ENCODE data around the gene ZNF668. TPM values are rescaled to one million over a fixed set of nuclear protein-coding genes. Genes with fewer than 3 reads are reported as not detected.
A peak's percentile ranks its signal among the peaks of the same experiment; 100 is the strongest.
"Not testable (repeated sequence)": the region's sequence is repeated elsewhere in the genome, so short reads cannot be mapped to it uniquely, and the experiment has no call there.

The ZNF668 gene
- total RNA-seq, 3 donors from 2014 or later (not counting 1 experiment from before 2014, with no cell fraction given): 11.0 to 27.4 (median 22.6) TPM

DNA sequence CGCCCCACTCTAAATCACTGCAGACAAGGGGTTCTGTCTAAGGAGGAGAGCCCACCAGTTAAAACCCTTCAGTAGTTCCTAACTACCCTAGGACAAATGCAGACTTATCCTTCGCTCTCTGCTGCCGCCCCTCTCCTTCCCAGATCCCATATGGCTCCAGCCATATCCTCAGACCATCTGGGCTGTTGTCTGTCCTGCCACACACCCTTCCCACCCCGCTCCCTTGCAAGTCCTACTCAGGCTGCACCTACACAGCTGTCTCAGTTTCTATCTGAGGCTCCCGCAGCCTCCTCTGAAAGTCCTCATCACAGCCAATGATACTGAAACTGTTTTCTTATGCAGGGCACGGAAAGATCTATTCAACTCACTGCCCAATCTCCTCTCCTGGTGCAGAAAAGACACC, 33.4 kb upstream of the ZNF668 start:
- peaks cover 23% of the 10 kb centered on the region for H3K36me3 ChIP-seq (ENCODE audit: control insufficient read depth, insufficient read depth, low read length)
- Mint-ChIP-seq H3K36me3 (no peaks in the 10 kb centered on the region), H3K9me3 (no peaks in the 10 kb centered on the region), H3K27ac (peak overlapping the region; percentile 64 to 76), H3K4me1 (peaks cover 19 to 25% of the 10 kb centered on the region in 2 donors), H3K27me3 (ENCODE audit: low read depth in 2 of 2) (no peaks in the 10 kb centered on the region), H3K4me3 (peak overlapping the region; percentile 89)
- DNase-seq: no peak
- intact Hi-C loops (cut with micrococcal nuclease): loop anchor here (5.0 kb wide), 1 partner anchor 35 kb away; no protein-coding TSS in a partner anchor
- TF ChIP-seq, protein P1, sequence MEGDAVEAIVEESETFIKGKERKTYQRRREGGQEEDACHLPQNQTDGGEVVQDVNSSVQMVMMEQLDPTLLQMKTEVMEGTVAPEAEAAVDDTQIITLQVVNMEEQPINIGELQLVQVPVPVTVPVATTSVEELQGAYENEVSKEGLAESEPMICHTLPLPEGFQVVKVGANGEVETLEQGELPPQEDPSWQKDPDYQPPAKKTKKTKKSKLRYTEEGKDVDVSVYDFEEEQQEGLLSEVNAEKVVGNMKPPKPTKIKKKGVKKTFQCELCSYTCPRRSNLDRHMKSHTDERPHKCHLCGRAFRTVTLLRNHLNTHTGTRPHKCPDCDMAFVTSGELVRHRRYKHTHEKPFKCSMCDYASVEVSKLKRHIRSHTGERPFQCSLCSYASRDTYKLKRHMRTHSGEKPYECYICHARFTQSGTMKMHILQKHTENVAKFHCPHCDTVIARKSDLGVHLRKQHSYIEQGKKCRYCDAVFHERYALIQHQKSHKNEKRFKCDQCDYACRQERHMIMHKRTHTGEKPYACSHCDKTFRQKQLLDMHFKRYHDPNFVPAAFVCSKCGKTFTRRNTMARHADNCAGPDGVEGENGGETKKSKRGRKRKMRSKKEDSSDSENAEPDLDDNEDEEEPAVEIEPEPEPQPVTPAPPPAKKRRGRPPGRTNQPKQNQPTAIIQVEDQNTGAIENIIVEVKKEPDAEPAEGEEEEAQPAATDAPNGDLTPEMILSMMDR (IDR thresholded peaks at IDR 0.05): no peak
- peaks cover 21% of the 10 kb centered on the region for H3K4me1 ChIP-seq (ENCODE audit: control insufficient read depth, insufficient read depth, low read length)
- no peak overlapping the region for H3K27ac ChIP-seq (ENCODE audit: low read length)
- no peak for ATAC-seq
- H3K4me3 ChIP-seq (ENCODE audit: low read length): no peak overlapping the region
- 83% methylated on average over 6 of the region's 6 CpGs for WGBS (ENCODE audit: insufficient coverage)
- no peaks in the 10 kb centered on the region for H3K27me3 ChIP-seq (ENCODE audit: control insufficient read depth, insufficient read depth, low read length)
- H3K9me3 ChIP-seq (ENCODE audit: control insufficient read depth, insufficient read depth, low read length): no peaks in the 10 kb centered on the region

- peaks cover 19 to 25% of the 10 kb centered on the region in 2 donors for H3K4me1 Mint-ChIP-seq
- peaks cover 19% of the 10 kb centered on the region for H3K36me3 ChIP-seq (ENCODE audit: control insufficient read depth, insufficient read depth, low read length)
- H3K27me3 ChIP-seq (ENCODE audit: control insufficient read depth, insufficient read depth, low read length): no peaks in the 10 kb centered on the region
- no peak for ATAC-seq
- 95% methylated on average over 25 of the region's 28 CpGs for WGBS (ENCODE audit: insufficient coverage)
- H3K4me3 Mint-ChIP-seq: no peak overlapping the region
- TF ChIP-seq, protein P1 (IDR thresholded peaks at IDR 0.05): no peak
- H3K4me1 ChIP-seq (ENCODE audit: control insufficient read depth, insufficient read depth, low read length): peaks cover 21% of the 10 kb centered on the region
- no peak overlapping the region for H3K4me3 ChIP-seq (ENCODE audit: low read length)
- no peaks in the 10 kb centered on the region for H3K9me3 ChIP-seq (ENCODE audit: control insufficient read depth, insufficient read depth, low read length)
- H3K27ac ChIP-seq (ENCODE audit: low read length): no peak overlapping the region
- no peaks in the 10 kb centered on the region for H3K36me3 Mint-ChIP-seq
- H3K27me3 Mint-ChIP-seq (ENCODE audit: low read depth in 2 of 2): no peaks in the 10 kb centered on the region
- H3K27ac Mint-ChIP-seq: peak overlapping the region in 1 of 2 donors; percentile 64
- intact Hi-C loops (cut with micrococcal nuclease): loop anchor here (5.0 kb wide), 1 partner anchor 36 kb away; no protein-coding TSS in a partner anchor
- H3K9me3 Mint-ChIP-seq: no peaks in the 10 kb centered on the region
- no peak for DNase-seq
These were observed 32.7 kb upstream of the ZNF668 start for GRCh38 chr16:31106509-31107464.

GRCh38 chr16:31105677-31106213, 31.7 kb upstream of the ZNF668 start:
- peaks cover 21% of the 10 kb centered on the region for H3K4me1 ChIP-seq (ENCODE audit: control insufficient read depth, insufficient read depth, low read length)
- Mint-ChIP-seq H3K36me3 (no peaks in the 10 kb centered on the region), H3K4me3 (peak overlapping the region; percentile 65), H3K9me3 (no peaks in the 10 kb centered on the region), H3K27me3 (ENCODE audit: low read depth in 2 of 2) (no peaks in the 10 kb centered on the region), H3K4me1 (peaks cover 19 to 25% of the 10 kb centered on the region in 2 donors), H3K27ac (peak overlapping the region; percentile 46 to 60)
- H3K4me3 ChIP-seq (ENCODE audit: low read length): no peak overlapping the region
- H3K36me3 ChIP-seq (ENCODE audit: control insufficient read depth, insufficient read depth, low read length): peaks cover 10% of the 10 kb centered on the region
- DNase-seq (peak; percentile 82 to 83), ATAC-seq (peak; percentile 92 to 95 (median 94))
- intact Hi-C loops (cut with micrococcal nuclease): loop anchor here (5.0 kb wide), 1 partner anchor 37 kb away; no protein-coding TSS in a partner anchor
- H3K27me3 ChIP-seq (ENCODE audit: control insufficient read depth, insufficient read depth, low read length): no peaks in the 10 kb centered on the region
- H3K9me3 ChIP-seq (ENCODE audit: control insufficient read depth, insufficient read depth, low read length): no peaks in the 10 kb centered on the region
- WGBS (ENCODE audit: insufficient coverage): 8% methylated on average over 30 of the region's 33 CpGs
- no peak overlapping the region for H3K27ac ChIP-seq (ENCODE audit: low read length)
- TF ChIP-seq, protein P1 (IDR thresholded peaks at IDR 0.05): peak; percentile 74

DNA sequence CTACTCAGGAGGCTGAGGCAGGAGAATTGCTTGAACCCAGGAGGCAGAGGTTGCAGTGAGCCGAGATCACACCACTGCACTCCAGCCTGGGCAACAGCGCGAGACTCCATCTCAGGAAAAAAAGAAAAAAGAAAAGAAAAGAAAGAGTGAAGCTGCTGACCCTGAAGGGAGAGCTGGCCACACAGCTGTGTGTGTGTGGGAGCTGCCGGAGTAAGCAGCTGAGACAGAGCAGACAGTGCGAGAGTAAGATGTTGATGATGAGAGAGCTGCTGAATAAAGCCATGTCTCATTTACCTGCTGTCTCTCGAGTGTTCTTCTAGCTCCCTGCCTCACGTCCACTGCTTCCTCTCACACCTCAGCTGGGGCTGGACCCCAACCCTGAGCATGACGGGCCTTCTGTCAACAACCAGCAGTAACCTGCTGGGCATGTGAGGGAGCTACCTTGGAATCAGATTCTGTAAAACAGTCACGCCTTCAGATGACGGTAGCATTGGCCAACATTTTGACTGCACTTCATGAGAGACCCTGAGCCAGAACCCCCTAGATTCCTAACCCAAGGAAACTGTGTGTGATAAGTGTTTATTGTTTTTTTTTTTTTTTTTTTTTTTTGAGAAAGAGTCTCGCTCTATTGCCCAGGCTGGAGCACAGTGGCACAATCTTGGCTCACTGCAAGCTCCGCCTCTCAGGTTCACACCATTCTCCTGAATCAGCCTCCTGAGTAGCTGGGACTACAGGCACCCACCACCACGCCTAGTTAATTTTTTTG, 27.0 kb upstream of the ZNF668 start:
- H3K9me3 ChIP-seq (ENCODE audit: control insufficient read depth, insufficient read depth, low read length); H3K4me3 Mint-ChIP-seq; ATAC-seq; H3K27me3 Mint-ChIP-seq (ENCODE audit: low read depth in 2 of 2); H3K27ac ChIP-seq (ENCODE audit: low read length); DNase-seq; H3K4me3 ChIP-seq (ENCODE audit: low read length); H3K36me3 ChIP-seq (ENCODE audit: control insufficient read depth, insufficient read depth, low read length); H3K9me3 Mint-ChIP-seq; H3K4me1 Mint-ChIP-seq; H3K36me3 Mint-ChIP-seq; intact Hi-C loops (cut with micrococcal nuclease); H3K27me3 ChIP-seq (ENCODE audit: control insufficient read depth, insufficient read depth, low read length); H3K27ac Mint-ChIP-seq; H3K4me1 ChIP-seq (ENCODE audit: control insufficient read depth, insufficient read depth, low read length): not testable (repeated sequence)
- 88% methylated on average over 12 of the region's 13 CpGs for WGBS (ENCODE audit: insufficient coverage)
